GDM1 (cell line): ENCODE data around the gene GOLGA6L10.
"Not testable (repeated sequence)": the region's sequence is repeated elsewhere in the genome, so short reads cannot be mapped to it uniquely, and the experiment has no call there.

Experiments
- DNase-seq: peaks from one replicate; lab custom pipeline; 2025; lab: John Stamatoyannopoulos, UW

The GOLGA6L10 gene

DNA sequence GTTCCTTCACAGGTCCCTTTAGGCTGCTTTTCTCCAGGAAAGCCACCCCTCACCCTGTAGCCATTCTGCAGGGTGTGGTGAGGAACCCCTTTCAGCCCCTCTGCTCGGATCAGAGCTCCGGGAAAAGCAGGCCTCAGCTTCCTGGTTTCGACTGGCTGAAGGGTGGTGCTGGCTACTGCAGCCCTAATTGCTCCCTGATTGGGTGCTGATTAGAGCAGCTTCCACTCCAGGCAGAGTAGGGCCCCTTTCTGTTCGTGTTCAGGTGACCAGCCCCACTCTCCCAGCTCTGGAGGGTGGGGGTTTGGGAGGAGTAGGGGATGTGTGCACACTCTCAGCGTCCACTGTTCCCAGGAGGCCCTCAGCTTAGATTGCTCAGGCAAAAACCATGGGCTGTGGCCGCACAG lies 49.8 kb downstream of the GOLGA6L10 start:
- DNase-seq: not testable (repeated sequence)

DNA sequence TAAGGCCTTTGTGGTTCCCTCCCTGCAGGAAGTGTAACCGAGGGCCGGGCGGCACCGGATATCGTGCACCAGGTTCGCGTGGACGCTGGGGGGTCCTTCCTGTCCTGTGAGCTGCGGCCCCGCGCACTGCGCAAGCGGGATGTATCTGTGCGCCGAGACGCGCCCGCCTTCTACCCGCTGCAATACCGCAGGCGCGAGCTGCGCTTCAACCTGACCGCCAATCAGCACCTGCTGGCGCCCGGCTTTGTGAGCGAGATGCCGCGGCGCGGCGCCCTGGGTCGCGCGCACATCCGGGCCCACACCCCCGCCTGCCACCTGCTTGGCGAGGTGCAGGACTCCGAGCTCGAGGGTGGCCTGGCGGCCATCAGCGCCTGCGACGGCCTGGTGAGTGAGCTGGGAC lies 50.8 kb downstream of the GOLGA6L10 start:
- no peak for DNase-seq

DNA sequence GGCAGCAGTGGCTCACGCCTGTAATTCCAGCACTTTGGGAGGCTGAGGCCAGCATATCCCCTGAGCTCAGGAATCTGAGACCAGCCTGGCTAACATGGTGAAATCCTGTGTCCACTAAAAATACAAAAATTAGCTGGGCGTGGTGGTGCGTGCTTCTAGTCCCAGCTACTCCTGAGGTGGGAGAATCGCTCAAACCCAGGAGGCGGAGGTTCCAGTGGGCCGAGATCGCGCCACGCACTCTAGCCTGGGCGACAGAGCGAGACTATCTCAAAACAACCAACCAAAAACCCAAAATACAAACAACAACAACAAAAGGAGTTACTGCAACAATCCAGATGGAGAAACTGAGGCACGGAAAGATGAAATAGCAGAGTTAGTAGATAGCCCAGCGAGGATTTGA lies 51.2 kb downstream of the GOLGA6L10 start:
- no peak for DNase-seq

GRCh38 chr15:82297546-82297945 lies 51.7 kb downstream of the GOLGA6L10 start:
- no peak for DNase-seq

DNA sequence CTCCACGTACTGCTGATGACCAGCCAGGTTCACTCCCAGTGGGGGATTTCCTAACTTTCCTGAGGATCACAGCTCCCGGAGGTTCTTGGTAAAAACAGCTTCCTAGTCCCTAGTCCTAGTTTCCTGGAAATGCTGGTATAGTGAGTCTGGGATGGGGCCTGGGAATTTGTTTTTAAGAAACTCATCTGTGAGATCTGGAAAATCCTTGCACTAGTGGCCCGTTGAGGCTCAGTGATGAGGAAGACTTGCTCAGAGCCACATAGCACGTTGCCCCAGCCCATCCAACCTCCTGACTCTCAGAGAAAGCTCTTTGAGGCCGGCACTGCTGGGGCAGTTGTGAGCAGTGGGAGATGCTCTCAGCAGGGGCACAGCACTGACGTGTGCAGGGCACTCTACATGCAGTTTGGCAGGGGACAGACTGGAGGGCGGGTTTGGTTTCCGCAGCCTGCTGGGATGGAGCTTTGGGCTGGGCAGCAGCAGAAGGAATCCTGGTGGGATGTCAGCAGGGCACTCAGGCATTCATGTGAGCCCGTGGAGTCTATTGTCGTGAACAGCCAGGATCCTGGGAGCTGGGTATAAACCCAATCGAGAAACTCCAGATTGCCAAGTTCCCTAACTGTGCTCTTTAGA lies 55.1 kb downstream of the GOLGA6L10 start:
- no peak for DNase-seq

DNA sequence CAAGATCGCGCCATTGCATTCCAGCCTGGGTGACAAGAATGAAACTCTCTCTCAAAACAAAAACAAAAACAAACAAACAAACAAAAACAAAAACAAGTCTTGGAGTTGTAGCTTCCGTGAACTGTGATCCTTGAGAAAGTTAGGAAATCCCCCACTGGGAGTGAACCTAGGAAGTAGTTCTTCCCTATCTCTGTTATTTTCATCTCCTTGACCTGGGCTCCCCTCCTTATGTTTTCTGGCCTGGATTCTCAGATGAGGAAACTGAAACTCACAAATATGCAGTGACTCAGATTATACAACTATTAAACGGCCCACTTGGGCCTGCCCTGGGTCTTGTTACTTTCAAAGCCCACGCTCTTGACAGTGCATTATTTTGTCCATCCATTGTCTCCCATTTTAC lies 57.0 kb downstream of the GOLGA6L10 start:
- DNase-seq: no peak
